NCI-H1417 (cell line): ENCODE data around the gene EEF1B2.
"Not testable (repeated sequence)": the region's sequence is repeated elsewhere in the genome, so short reads cannot be mapped to it uniquely, and the experiment has no call there.

ENCODE experiments used
- DNase-seq, 3 experiments: peaks; one replicate each; lab custom pipeline; 2025; lab: John Stamatoyannopoulos, UW

Gene EEF1B2

DNA sequence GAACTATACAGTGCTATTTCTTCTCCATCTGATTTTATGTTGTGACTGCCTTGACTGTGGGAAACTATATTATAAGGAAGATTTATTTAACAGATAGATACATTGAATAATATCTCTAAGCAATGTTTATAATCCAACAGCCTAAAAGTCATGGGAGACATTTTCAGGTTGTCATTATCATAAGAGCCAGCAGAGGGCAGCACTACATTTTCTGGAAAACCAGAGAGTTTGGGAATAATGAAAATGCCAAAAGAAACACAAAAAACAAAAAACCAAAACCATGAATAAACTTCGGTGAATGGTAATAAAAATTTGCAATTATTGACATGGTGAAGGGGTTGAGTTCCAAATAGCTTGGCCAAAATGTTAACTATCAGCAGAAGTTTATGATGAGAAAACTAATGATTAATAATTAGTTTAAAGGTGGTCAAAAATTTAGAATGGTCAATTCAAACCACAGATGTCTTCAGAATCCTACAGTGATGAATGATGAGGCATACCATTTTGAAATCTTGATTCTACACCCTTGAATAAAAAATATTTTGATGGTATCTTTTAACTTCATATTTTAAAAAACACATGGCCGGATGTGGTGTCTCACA is 4.7 kb downstream of the EEF1B2 start:
- peak; percentile 20 to 70 (median 50) for DNase-seq

DNA sequence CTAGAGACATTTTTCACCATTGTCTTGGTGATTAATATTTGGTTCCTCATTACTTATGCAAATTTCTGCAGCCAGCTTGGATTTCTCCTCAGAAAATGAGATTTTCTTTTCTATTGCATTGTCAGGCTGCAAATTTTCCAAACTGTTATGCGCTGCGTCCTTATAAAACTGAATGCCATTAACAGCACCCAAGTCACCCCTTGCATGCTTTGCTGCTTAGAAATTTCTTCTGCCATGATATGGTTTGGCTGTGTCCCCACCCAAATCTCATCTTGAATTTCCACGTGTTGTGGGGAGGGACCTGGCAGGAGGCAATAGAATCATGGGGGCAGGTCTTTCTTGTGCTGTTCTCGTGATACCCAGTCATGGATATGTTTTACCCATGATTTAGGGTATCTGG is 8.5 kb downstream of the EEF1B2 start:
- not testable (repeated sequence) for DNase-seq

DNA sequence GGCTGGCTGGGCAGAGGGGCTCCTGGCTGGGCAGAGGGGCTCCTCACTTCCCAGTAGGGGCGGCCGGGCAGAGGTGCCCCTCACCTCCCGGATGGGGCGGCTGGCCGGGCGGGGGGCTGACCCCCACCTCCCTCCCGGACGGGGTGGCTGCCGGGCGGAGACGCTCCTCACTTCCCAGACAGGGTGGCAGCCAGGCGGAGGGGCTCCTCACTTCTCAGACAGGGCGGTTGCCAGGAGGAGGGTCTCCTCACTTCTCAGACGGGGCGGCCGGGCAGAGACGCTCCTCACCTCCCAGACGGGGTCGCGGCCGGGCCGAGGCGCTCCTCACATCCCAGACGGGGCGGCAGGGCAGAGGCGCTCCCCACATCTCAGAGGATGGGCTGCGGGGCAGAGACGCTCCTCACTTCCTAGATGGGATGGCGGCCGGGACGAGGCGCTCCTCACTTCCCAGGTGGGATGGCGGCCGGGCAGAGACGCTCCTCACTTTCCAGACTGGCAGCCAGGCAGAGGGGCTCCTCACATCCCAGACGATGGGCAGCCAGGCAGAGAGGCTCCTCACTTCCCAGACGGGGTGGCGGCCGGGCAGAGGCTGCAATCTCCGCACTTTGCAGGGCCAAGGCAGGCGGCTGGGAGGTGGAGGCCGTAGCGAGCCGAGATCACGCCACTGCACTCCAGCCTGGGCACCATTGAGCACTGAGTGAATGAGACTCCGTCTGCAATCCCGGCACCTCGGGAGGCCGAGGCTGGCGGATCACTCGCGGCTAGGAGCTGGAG is 12.1 kb downstream of the EEF1B2 start:
- not testable (repeated sequence) for DNase-seq

DNA sequence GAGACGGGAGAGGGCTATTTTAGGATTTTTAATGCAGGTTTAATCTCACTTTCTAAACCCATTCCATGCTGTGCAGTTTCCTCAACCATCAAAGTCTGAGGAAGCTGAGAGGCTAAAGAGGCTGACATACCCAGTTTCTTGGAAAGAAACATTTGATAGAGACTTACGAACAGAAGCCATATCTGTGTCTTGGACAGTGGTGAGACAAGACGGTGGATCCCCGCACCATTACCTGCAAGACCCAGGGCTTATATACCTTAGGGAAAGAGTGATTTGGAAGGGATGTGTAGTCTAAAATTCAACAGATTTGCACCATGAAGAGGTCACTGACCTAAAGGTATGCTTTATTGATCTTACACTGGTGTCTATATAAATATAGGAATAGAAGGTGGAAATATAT is 13.5 kb downstream of the EEF1B2 start:
- DNase-seq = no peak

DNA sequence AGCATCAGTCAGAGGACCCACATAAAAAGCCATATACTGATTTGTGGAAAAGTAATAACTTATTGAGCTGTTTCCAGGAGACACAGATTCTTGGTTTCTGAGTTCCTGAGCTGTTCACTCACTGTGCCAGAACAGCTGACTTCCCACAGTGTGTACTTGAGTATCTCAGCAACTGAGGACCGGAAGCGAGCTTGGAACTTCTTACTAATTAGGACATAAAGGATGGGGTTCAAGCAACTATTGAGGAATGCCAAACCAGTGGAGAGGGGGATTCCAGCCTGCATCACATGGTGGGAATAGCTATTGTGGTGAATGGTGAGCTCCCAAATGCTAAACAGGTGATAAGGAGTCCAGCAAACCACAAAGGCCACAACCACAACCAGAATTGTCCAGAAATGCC is 16.4 kb downstream of the EEF1B2 start:
- no peak for DNase-seq

DNA sequence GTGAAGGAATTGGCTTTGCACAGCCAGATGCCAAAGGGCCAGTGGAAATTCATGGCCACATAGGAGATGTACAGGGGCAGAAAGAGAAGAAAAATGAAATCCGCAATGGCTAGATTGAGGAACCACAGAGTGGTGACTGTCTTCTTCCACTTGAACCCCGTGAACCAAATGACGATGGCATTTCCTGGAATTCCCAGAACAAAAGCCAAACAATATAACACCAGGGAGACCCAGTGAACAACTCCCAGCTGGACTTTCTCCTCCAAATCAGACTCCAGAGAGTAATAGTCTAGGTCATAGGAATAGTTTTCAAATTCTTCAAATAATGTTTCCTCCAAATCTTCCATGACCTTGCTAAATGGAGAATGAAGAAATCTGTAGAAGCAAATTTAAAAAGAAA is 17.2 kb downstream of the EEF1B2 start:
- DNase-seq = no peak

DNA sequence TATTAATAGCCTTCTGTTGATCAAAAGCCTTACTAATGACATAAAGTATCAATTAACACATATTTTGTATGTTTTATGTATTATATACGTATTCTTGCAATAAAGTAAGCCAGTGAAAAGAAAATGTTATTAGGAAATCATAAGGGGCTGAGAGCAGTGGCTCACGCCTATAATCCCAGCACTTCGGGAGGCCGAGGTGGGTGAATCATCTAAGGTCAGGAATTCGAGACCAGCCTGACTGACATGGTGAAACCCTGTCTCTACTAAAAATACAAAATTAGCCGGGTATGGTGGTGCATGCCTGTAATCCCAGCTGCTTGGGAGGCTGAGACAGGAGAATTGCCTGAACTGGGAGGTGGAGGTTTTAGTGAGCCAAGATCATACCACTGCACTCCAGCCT is 21.8 kb downstream of the EEF1B2 start:
- DNase-seq = not testable (repeated sequence)

DNA sequence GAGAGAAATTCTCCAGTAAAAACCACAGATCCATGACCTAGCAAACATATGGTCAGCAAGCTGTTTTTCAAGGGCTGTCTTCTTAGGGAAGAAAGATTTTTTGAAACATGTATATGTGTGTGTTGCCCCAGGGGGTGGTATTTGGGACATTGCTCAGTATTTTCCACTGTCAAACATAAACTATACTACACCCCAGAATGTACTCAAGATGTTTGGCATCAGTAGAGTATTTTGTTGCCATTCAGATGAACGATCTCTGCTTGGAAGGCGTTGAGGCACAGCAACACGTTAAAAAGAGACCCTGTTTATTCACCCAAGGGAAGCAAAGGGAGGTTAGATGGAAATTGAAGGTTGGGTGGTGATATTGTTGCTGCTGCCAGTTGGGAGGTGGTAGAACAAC is 30.0 kb downstream of the EEF1B2 start:
- DNase-seq = no peak

DNA sequence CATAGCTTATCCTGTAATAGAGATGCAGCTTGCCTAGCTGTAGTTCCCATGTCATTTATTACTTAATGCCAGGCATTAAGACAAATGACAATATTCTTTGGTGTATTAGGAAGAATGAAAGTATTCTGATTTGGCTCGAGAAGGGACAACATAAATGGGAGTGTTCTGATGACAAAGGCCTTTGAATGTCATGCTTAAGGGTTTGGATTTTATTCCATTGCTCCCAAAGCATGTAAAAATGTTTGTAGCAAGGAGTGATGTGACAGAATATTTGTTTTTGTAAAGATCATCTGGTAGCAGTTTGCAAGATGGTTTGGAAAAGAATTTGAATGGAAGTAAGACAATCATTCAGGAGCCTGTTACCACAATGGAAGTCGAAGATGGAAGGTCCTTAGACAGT is 30.4 kb downstream of the EEF1B2 start:
- DNase-seq = no peak

DNA sequence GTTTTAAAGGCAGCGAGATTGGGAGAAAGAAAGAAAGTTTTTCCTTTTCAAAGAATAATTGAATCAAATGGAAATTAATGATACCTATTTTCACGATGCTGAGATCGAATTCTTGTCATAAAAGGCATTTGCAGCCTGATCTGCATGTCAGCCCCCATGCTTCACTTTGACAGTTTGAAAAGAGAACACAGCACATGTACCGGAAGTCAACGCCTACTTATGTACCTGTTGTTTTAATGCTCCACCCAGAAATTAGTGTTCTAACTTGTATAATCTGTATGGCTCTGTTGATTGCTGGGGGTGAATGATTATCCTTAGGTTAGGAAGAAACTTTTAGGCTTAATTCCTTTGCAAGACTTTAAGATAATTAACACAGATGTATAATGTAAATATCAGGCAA is 31.0 kb downstream of the EEF1B2 start:
- no peak for DNase-seq

DNA sequence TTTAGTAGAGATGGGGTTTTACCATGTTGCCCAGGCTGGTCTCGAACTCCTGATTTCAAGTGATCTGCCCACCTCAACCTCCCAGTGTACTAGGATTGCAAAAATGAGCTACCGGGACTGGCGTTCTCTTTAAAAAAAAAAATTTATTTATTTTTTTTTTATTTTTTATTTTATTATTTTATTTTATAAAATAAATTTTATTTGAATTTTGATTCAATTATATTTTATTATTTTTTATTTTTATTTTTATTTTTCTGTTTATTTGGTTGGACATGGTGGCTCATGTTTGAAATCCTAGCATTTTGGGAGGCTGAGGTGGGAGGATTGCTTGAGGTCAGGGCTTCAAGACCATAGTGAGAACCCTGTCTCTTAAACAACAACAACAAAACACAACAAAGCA is 32.5 kb downstream of the EEF1B2 start:
- DNase-seq = no peak

DNA sequence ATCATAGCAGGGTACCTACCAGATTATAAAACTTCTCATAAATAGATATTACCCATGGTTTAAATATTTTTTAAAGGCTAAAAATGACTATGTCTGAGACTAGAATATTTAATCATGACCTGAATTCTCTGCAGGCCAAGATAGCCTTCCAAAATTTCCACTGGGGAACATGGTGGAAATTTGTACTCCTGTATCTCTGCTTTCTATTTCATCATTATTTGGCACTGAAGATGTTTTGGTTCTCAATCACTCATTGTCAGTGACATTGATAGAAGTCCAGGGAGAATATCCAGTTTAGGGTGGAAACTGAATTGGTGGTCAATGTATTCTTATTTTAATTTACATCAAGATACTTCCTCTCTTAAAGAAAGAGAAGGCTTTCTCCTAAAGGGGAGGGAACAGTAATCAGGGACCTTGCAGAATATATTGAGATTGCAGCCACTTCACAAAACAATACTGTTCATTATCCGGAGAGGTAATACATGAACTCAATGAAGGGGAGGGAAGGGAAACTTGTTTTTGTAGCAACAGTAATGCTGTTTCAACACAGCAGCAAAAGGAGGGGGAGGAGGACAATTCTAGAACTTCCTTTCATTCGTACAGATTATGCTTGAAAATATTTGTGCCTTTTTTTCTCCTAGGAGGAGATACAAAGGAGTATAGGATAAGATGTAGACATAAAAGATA is 34.1 kb downstream of the EEF1B2 start:
- peak in 1 of 3 experiments; percentile 19 for DNase-seq

DNA sequence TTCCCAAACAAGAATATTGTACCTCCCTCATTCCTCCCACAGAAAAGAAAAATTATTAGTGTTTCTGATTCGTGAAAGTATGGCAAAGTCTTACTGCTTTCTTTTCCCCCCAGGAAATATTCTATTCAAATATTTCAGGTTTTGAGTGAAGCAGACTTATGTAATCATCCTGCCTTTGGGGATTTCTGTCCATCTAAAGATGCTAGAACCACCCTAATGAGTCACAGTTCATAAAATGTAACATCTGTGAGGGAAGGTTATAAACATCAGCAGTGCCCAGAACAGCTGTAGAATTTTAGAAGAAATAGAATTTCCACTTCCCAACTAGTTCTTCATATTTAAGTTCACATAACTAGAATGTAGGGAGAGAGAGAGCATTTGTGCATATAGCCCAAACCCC is 39.0 kb downstream of the EEF1B2 start:
- no peak for DNase-seq

DNA sequence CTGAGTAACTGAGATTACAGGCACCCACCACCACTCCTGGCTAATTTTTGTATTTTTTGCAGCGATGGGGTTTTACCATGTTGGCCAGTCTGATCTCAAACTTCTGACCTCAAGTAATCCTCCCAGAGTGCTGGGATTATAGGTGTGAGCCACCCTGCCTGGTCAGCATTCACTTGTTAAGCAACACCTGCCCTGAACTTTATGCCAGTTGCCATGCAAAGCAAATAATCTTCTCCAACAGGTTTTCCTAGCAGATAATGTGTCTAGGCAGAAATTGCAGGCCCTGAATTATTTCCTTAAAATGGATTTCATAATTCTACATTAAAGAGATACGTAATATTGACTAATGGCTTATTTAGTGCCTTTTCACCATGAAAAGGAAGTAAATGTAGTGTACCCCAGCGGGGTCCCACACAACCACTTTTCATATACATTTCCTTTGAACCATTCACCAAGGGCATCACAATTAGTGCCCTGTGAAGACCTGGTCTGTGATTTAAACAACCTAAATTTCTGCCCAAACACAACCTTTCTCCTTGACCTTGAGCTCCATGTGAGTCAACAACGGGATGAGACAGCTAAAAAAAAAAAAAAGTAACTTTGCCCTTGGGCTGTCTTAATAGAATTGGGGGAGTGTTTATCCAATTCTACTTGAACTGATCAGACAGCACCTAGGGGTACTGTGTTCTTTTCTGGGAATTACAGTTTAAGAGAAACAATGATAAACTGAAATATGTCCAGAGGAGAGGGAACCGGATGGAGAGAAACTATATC is 41.6 kb downstream of the EEF1B2 start:
- DNase-seq = peak in 1 of 3 experiments; percentile 12

DNA sequence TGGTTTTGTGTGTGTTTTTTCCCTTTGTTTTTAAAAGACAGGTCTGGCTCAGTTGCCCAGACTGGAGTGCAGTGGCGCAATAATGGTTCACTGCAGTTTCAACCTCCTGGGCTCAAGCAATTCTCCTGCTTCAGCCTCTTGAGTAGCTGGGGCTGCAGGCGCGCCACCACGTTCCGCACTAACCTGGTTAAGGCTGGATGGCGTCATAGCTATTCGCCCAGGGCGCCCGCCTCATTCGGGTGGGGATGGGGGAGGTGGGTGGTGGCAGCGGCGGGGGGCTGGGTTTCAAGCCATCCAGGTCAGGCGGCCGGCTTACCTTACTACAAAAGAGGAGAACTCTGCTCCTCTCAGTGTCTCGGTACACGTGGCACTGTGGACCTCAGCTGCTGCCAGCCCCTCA is 42.8 kb downstream of the EEF1B2 start:
- DNase-seq = no peak

DNA sequence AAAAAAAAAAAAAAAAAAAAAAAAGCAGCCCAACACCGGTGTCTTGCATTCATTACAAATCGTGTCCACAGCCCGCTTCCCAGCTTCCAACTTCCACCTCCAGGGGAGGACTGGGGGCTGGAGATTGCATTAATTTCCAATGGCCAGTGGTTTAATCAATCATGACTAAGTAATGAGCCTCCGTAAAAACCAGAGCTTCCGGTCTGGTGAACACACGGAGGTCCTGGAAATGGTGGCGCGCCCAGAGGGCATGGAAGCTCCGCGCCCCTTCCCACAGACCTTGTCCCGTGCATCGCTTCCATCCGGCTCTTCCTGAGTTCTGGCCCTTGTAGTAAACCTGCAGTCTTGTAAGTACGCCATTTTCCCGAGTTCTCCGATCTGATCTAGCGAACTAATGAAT is 43.6 kb downstream of the EEF1B2 start:
- DNase-seq = no peak

DNA sequence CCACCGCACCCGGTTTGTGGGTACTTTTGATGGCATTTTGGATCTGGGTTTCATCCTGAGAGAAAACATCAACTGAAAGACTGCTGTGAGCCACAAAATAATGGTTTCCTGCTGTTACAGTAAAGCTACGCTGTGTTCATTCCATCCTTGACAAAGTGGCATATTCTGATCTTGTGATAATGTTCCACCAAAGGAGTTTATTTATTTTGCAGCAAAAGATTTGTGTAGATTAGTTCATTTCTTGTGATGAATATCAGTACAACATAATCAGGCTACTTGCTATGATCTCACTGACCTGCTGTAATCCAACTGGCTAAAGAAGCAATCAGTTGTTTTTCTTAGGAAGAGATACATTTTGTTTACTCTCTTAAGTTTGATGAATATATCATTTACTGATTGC is 45.0 kb downstream of the EEF1B2 start:
- DNase-seq = no peak

DNA sequence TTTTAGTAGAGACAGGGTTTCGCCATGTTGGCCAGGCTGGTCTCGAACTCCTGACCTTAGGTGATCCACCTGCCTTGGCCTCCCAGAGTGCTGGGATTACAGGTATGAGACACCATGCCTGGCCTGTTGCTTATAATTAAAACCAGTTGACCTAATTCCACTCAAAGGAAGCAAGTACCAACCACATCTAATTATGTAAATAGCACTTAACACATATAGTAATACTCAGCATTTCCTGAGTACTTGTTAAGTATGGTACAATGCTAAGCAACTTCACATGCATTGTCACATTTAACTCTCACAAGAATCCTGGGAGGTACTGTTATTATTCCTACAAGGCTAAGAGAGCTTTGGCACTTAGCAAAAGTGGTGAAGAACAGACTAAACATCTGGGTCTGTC is 47.6 kb downstream of the EEF1B2 start:
- DNase-seq = peak in 1 of 3 experiments; percentile 12

DNA sequence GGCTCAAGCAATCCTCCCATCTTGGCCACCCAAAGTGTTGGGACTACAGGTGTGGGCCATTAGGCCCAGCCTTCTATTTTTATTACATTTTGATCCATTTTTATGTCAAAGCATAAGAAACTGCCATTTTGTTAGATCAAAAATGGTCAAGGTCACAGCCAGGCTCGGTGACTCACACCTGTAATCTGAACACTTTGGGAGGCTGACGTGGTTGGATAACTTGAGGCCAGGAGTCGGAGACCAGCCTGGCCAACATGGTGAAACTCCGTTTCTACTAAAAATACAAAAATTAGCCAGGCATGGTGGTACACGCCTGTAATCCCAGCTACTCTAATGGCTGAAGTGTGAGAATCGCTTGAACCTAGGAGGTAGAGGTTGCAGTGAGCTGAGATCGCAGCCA is 49.2 kb downstream of the EEF1B2 start:
- DNase-seq = no peak

DNA sequence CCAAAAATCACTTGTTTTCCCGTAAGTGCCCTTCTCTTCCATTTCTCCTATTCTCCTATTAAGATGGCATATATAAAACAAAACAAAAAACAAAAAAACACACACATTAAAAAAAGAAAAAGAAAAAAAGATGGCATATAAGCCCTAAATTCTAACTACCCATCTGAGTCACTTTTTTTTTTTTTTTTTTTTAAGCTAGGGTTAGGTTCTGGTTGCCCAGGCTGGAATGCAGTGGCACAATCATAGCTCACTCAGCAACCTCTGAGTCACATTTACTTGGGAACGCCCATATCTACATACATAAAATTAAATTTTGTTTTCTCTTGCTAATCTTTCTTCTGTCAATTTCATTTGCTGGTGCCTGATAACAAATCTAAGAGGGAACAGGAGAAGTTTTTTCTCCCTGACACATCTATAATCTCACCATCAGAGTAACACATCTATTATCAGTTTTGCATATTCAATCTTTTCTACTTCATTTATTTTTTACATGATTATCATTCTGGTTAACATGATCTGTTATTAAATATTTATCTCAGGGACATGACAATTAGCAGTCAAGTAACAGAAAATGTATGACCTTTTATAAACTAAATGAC is 52.1 kb downstream of the EEF1B2 start:
- DNase-seq = peak in 1 of 3 experiments; percentile 35
